Transverse colon (tissue), 4 donors: ENCODE data around the gene SHLD1. TPM values are rescaled to one million over a fixed set of nuclear protein-coding genes. Genes with fewer than 3 reads are reported as not detected.

Experiments used
- DNase-seq: peaks from one replicate; pipeline ENCODE4 v3.0.0-alpha.2; 2019
- H3K27ac ChIP-seq, 4 donors: fragments of 200-600 bp; sonication (generic); 2 replicates each; pipeline ENCODE4 v1.5.1; 2016 to 2018; ENCODE audit warnings: inconsistent platforms in 4 of 4
- H3K27me3 ChIP-seq: fragments of 200-600 bp; sonication (generic); 2 replicates; pipeline ENCODE4 v1.5.1; 2017; ENCODE audit warnings: inconsistent platforms
- H3K36me3 ChIP-seq, 4 donors: fragments of 200-600 bp; sonication (generic); 2 replicates each; pipeline ENCODE4 v1.5.1; 2017 to 2019; ENCODE audit warnings: inconsistent platforms in 4 of 4
- H3K4me1 ChIP-seq, 4 donors: fragments of 200-600 bp; sonication (generic); 2 replicates each; pipeline ENCODE4 v1.5.1; 2017 to 2020; ENCODE audit warnings: inconsistent platforms in 4 of 4
- H3K4me3 ChIP-seq, 4 donors: fragments of 200-600 bp; sonication (generic); 1 replicate in 1 of 4; 2 replicates in 3 of 4; pipeline versions ENCODE4 v1.5.1 to v1.6.1; 2017 to 2019; ENCODE audit warnings: inconsistent platforms in 4 of 4
- H3K9me3 ChIP-seq, 2 donors: fragments of 200-600 bp; sonication (generic); 2 replicates each; pipeline ENCODE4 v1.5.1; 2017 to 2019; ENCODE audit warnings: inconsistent platforms in 2 of 2
- EP300 ChIP-seq: sonication (generic); formaldehyde crosslinking; IDR thresholded peaks from one replicate; pipeline ENCODE4 v1.6.1; 2017; ENCODE audit warnings: antibody characterized with exemption, low read depth
- POLR2A ChIP-seq: fragments of 450-650 bp; IDR thresholded peaks from one replicate; pipeline ENCODE4 v1.6.1; 2016; ENCODE audit warnings: antibody characterized with exemption, mild to moderate bottlenecking, moderate library complexity
- POLR2AphosphoS5 ChIP-seq, 3 donors: sonication (generic); formaldehyde crosslinking; IDR thresholded peaks; one replicate each; pipeline ENCODE4 v1.6.1; 2016; ENCODE audit warnings: antibody characterized with exemption in 3 of 3
- WGBS, 2 donors: methylation state at CpG; one replicate each; pipeline ENCODE4 v1.1.5; 2018; ENCODE audit warnings: low coverage in 1 of 2; 5-methylcytosine and 5-hydroxymethylcytosine counted together
- in situ Hi-C, 4 donors: fragments of 200-750 bp; cut with MboI; loops; one replicate each; pipeline versions ENCODE4 v1.15.0 to v1.15.1; 2017; ENCODE audit warnings: low sequenced_read_pairs in 3 of 4, low pct_ligation_motif_present in 1 of 4, low pct_unique_long_range_greater_than_20kb in 1 of 4
- intact Hi-C: fragments of 100-400 bp; cut with DNase I; formaldehyde crosslinking; loops from one replicate; pipeline ENCODE4 v1.15.1; 2023; ENCODE audit warnings: low total_unique reads
- total RNA-seq, 4 donors: library from RNA; depleted of rRNA; stranded (reverse); fragments of >200 nt; gene quantifications; one replicate each; pipeline ENCODE4 v1.1.0, GENCODE V29; 2016
- TF ChIP-seq, protein P1 (sequence below), 5 experiments: fragments of 200-600 bp in 3 of 5; fragments of 450-650 bp in 2 of 5; sonication (generic) in 3 of 5; IDR thresholded peaks; 1 replicate in 2 of 5; 2 replicates in 3 of 5; pipeline ENCODE4 v1.5.1; 2016 to 2017; ENCODE audit warnings: antibody characterized with exemption in 5 of 5, inconsistent platforms in 3 of 5, mild to moderate bottlenecking in 2 of 5, moderate library complexity in 1 of 5

SHLD1 gene
- total RNA-seq, 4 donors from 2014 or later, result 3.0 to 43.8 (median 6.8) TPM; not detected in 1

GRCh38 chr20:5822569-5822968 lies 72.4 kb downstream of the SHLD1 start:
- intact Hi-C loops (no loop called here), in situ Hi-C loops (no loop called here)
- Histone ChIP-seq H3K36me3 (no peaks in the 10 kb centered on the region), H3K4me1 (no peaks in the 10 kb centered on the region), H3K4me3 (no peak overlapping the region), H3K27ac (no peak overlapping the region), H3K27me3 (no peaks in the 10 kb centered on the region), H3K9me3 (no peaks in the 10 kb centered on the region)
- WGBS, 2 donors, result 61 to 77% methylated on average over 3 of the region's 3 CpGs
- no peak for TF ChIP-seq POLR2A
- TF ChIP-seq, protein P1, sequence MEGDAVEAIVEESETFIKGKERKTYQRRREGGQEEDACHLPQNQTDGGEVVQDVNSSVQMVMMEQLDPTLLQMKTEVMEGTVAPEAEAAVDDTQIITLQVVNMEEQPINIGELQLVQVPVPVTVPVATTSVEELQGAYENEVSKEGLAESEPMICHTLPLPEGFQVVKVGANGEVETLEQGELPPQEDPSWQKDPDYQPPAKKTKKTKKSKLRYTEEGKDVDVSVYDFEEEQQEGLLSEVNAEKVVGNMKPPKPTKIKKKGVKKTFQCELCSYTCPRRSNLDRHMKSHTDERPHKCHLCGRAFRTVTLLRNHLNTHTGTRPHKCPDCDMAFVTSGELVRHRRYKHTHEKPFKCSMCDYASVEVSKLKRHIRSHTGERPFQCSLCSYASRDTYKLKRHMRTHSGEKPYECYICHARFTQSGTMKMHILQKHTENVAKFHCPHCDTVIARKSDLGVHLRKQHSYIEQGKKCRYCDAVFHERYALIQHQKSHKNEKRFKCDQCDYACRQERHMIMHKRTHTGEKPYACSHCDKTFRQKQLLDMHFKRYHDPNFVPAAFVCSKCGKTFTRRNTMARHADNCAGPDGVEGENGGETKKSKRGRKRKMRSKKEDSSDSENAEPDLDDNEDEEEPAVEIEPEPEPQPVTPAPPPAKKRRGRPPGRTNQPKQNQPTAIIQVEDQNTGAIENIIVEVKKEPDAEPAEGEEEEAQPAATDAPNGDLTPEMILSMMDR (IDR thresholded peaks at IDR 0.05), result no peak
- TF ChIP-seq POLR2AphosphoS5 (IDR thresholded peaks at IDR 0.05), result no peak
- TF ChIP-seq EP300, result no peak
- DNase-seq, result no peak

DNA sequence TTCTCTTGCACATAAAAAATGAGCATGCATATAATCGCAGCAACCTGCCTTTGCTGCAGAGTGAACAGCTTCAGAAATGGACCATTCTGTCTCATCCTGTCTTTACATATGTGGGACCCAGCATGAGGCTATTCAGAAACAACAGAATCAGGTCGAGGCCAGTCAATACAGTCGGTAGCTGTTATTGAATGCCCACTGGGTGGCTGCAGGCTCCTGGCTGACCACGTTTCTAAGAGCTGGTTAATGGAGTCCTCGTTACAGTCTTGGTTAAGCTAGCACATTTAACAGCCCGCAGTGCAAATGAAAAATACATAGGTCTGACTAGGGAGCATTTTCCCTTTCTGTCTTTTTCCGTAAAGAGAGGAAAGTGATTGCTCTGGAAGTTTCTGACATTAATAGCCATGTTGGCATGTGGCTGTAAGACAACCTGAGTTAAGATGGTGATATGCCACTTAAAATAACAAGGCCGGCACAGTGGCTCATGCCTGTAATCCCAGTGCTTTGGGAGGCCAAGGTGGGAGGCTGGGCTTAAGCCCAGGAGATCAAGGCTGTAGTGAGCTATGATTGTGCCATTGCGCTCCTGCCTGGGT lies 75.0 kb downstream of the SHLD1 start:
- TF ChIP-seq, protein P1 (IDR thresholded peaks at IDR 0.05), result no peak
- TF ChIP-seq POLR2A, result no peak
- no peak for TF ChIP-seq POLR2AphosphoS5 (IDR thresholded peaks at IDR 0.05)
- TF ChIP-seq EP300, result no peak
- in situ Hi-C loops (no loop called here), intact Hi-C loops (no loop called here)
- no peak for DNase-seq
- H3K36me3 ChIP-seq, result no peaks in the 10 kb centered on the region
- H3K27me3 ChIP-seq, result no peaks in the 10 kb centered on the region
- H3K9me3 ChIP-seq, result no peaks in the 10 kb centered on the region
- 75 to 95% methylated on average over 4 to 9 of the region's 9 CpGs for WGBS, 2 donors
- H3K4me1 ChIP-seq, result no peaks in the 10 kb centered on the region
- no peak overlapping the region for H3K4me3 ChIP-seq
- no peak overlapping the region for H3K27ac ChIP-seq

DNA sequence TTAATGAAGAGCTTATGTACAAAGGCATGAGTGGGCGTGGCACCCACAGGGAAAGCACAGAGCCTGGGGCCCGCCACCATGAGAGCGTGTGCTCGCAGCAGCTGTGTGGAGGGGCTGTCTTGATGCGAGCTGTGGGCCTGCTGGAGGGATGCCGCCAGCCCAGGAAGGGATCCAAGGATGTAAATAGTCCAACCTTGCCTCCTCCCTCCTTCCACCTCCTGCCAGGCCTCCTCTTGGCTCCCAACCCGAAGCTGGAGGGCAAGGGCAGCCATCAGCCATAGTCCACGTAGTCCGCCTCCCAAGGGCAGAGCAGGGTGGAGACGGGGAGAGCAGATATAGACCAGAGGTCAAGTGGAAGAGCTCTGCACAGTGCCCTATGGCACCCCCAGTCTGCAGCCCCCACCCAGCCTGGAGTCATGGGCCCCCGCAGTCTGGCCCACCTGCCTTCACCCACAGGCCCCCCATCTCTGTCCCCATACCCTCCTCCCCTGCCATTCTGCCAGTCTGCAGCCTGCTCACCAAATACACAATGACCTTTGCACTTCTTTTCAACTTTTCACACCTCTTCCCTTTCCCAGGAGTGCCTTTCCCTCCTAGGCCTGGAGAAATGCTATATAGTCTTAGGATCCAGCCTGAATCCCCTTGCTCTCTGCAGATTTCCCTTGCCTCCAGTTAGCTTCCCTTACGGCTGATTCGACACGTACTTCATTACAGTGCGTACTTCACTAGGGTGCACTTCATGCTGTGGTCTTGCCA lies 77.1 kb downstream of the SHLD1 start:
- Histone ChIP-seq H3K4me1 (no peaks in the 10 kb centered on the region), H3K9me3 (no peaks in the 10 kb centered on the region), H3K27ac (no peak overlapping the region), H3K27me3 (no peaks in the 10 kb centered on the region), H3K4me3 (no peak overlapping the region), H3K36me3 (no peaks in the 10 kb centered on the region)
- no peak for DNase-seq
- in situ Hi-C loops, result no loop called here
- 90 to 94% methylated on average over 4 to 15 of the region's 15 CpGs for WGBS, 2 donors
- intact Hi-C loops, result no loop called here
- no peak for TF ChIP-seq POLR2AphosphoS5 (IDR thresholded peaks at IDR 0.05)
- TF ChIP-seq, protein P1 (IDR thresholded peaks at IDR 0.05), result no peak
- TF ChIP-seq EP300, result no peak
- TF ChIP-seq POLR2A, result no peak

DNA sequence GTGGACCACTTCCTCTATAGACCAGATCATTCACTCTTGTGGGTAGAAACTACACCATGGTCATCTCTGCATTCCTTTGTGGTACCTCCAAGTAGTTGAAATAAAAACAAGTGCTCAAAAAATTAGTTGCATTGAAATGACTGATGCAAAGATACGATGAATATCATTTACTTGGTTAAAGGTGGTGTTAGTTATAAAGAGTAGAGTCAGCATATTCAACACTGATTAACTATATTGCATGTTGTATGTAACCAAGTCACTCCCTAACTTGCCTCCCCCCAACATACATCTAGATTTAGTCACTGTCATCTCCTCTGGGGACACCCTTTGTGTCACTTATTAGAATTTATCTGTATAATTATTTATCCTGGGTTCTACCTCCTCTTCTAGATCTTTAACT lies 77.7 kb downstream of the SHLD1 start:
- no peaks in the 10 kb centered on the region for H3K36me3 ChIP-seq
- 83 to 88% methylated on average over 1 of the region's 1 CpG for WGBS, 2 donors
- H3K27ac ChIP-seq, result no peak overlapping the region
- H3K4me3 ChIP-seq, result no peak overlapping the region
- no peaks in the 10 kb centered on the region for H3K27me3 ChIP-seq
- H3K4me1 ChIP-seq, result no peaks in the 10 kb centered on the region
- intact Hi-C loops, result no loop called here
- no peaks in the 10 kb centered on the region for H3K9me3 ChIP-seq
- no peak for DNase-seq
- no peak for TF ChIP-seq EP300
- TF ChIP-seq POLR2AphosphoS5 (IDR thresholded peaks at IDR 0.05), result no peak
- no peak for TF ChIP-seq POLR2A
- in situ Hi-C loops, result no loop called here
